DND-41 (cell line): ENCODE results near the gene CTCF.

Experiments
- ATAC-seq: fragments of 200-7000 bp; cut with Tn5 transposase; 3 replicates; pipeline ENCODE4 v1.9.1; 2021; ENCODE audit warnings: low read depth; ENCODE audit not compliant: insufficient read depth
- DNase-seq: peaks from one replicate; pipeline ENCODE4 v3.0.0-alpha.2; 2020
- H2AFZ ChIP-seq: 2 replicates; pipeline ENCODE4 v1.6.0; 2012; ENCODE audit warnings: low read depth, low read length
- H3K27ac ChIP-seq: 2 replicates; pipeline ENCODE4 v1.5.1; 2012; ENCODE audit warnings: low read length, inconsistent platforms
- H3K27me3 ChIP-seq: fragments of 200-600 bp; sonication (generic); 2 replicates; pipeline ENCODE4 v1.6.0; 2012; ENCODE audit warnings: low read length, mild to moderate bottlenecking, inconsistent platforms; ENCODE audit not compliant: insufficient read depth, poor library complexity
- H3K36me3 ChIP-seq: 2 replicates; pipeline ENCODE4 v1.5.1; 2012; ENCODE audit warnings: low read length, inconsistent platforms; ENCODE audit not compliant: insufficient read depth
- H3K4me1 ChIP-seq: 2 replicates; pipeline ENCODE4 v1.5.1; 2012; ENCODE audit warnings: mild to moderate bottlenecking, low read length; ENCODE audit not compliant: insufficient read depth
- H3K4me2 ChIP-seq: 2 replicates; pipeline ENCODE4 v1.6.0; 2012; ENCODE audit warnings: mild to moderate bottlenecking, moderate library complexity, low read length, inconsistent platforms; ENCODE audit not compliant: insufficient read depth
- H3K4me3 ChIP-seq, 2 experiments: fragments of 200-600 bp in 1 of 2; shearing (Covaris generic) in 1 of 2; 2 replicates each; pipeline ENCODE4 v1.5.1; 2012 to 2016; ENCODE audit warnings: inconsistent platforms in 2 of 2, low read length in 2 of 2, mild to moderate bottlenecking in 2 of 2, low read depth in 1 of 2, moderate library complexity in 1 of 2
- H3K79me2 ChIP-seq: 2 replicates; pipeline ENCODE4 v1.6.0; 2012; ENCODE audit warnings: low read length, inconsistent platforms; ENCODE audit not compliant: insufficient read depth
- H3K9ac ChIP-seq: 2 replicates; pipeline ENCODE4 v1.6.0; 2012; ENCODE audit warnings: low read depth, mild to moderate bottlenecking, inconsistent platforms, low read length, moderate library complexity
- H3K9me3 ChIP-seq: 2 replicates; pipeline ENCODE4 v1.5.1; 2012; ENCODE audit warnings: low read length, moderate library complexity, mild to moderate bottlenecking, inconsistent platforms; ENCODE audit not compliant: insufficient read depth, severe bottlenecking
- H4K20me1 ChIP-seq: 2 replicates; pipeline ENCODE4 v1.6.0; 2012; ENCODE audit warnings: low read length; ENCODE audit not compliant: insufficient read depth
- EZH2 ChIP-seq: IDR thresholded peaks from 3 replicates; pipeline ENCODE4 v1.6.1; 2012; ENCODE audit warnings: borderline replicate concordance, low read depth, mild to moderate bottlenecking, moderate library complexity, low read length, inconsistent platforms; ENCODE audit not compliant: severe bottlenecking
- TF ChIP-seq, protein P1 (sequence below): IDR thresholded peaks from 2 replicates; pipeline ENCODE4 v1.5.1; 2012; ENCODE audit warnings: borderline replicate concordance, low read length, moderate library complexity, mild to moderate bottlenecking; ENCODE audit not compliant: poor library complexity, severe bottlenecking; ENCODE audit errors: extremely low read depth

CTCF gene

DNA sequence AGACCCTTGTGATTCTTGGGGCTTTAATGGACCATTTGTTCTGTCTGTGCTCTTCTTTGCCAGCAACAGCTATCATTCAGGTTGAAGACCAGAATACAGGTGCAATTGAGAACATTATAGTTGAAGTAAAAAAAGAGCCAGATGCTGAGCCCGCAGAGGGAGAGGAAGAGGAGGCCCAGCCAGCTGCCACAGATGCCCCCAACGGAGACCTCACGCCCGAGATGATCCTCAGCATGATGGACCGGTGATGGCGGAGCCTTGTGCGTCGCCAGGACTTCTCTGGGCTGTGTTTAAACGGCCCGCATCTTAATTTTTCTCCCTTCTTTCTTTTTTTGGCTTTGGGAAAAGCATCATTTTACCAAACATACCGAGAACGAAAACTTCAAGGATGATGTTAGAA is 75.3 kb downstream of the CTCF start:
- no peak overlapping the region for H3K27ac ChIP-seq
- H3K9ac ChIP-seq = no peak overlapping the region
- no peak for ATAC-seq
- peaks cover 26% of the 10 kb centered on the region; the same call in 1 of the 2 replicates for H4K20me1 ChIP-seq
- no peak overlapping the region for H3K4me3 ChIP-seq
- DNase-seq = no peak
- H3K4me2 ChIP-seq = no peak overlapping the region
- no peak overlapping the region for H2AFZ ChIP-seq
- TF ChIP-seq, protein P1, sequence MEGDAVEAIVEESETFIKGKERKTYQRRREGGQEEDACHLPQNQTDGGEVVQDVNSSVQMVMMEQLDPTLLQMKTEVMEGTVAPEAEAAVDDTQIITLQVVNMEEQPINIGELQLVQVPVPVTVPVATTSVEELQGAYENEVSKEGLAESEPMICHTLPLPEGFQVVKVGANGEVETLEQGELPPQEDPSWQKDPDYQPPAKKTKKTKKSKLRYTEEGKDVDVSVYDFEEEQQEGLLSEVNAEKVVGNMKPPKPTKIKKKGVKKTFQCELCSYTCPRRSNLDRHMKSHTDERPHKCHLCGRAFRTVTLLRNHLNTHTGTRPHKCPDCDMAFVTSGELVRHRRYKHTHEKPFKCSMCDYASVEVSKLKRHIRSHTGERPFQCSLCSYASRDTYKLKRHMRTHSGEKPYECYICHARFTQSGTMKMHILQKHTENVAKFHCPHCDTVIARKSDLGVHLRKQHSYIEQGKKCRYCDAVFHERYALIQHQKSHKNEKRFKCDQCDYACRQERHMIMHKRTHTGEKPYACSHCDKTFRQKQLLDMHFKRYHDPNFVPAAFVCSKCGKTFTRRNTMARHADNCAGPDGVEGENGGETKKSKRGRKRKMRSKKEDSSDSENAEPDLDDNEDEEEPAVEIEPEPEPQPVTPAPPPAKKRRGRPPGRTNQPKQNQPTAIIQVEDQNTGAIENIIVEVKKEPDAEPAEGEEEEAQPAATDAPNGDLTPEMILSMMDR = no peak
- TF ChIP-seq EZH2 = no peak
- peaks cover 19% of the 10 kb centered on the region for H3K79me2 ChIP-seq
- H3K27me3 ChIP-seq = no peaks in the 10 kb centered on the region
- no peaks in the 10 kb centered on the region for H3K4me1 ChIP-seq
- H3K9me3 ChIP-seq = no peaks in the 10 kb centered on the region
- peaks cover 68% of the 10 kb centered on the region for H3K36me3 ChIP-seq

DNA sequence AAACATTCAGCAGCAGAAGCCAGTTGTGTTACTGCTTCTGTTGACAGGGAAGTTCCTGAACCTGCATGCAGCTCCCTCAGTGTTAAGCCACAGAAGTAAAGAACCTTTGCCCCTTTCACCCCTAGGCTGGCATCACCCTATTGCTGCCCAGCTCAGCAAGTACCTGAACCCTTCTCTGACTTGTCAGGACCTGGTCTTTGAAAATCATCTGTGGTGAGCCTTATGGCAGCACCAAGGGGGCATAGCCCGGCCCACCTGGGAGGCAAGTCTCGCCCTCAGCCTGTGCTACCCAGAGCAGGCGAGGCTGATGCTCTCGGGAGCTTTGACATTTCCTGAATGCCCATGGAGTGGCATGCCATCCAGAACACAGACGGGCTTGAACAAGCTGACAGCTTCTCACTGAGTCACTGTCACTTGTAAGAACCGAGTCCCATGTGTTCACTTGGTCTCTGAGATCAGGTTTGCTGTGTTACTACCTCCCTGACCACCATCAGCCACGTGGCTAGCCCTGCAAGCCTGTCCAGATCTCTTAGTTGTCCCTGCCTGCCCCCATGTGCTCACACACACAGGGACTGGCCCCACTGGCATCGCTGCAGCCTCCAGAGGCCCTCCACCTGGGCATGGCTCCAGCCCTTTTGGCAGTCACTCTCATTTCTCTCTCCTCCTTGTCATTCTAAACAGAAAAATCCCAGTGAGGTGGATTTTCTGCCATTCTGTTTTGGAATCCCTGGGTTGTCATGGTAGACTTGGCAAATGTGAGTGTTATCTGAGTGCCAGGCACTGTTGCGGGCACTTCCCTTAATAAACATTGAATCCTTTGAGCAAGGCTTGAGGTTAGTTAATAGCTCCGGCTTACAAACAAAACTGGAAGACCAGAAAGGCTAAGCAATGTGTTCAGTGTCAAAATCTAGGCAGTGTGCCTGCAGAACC is 79.7 kb downstream of the CTCF start:
- H3K4me2 ChIP-seq = no peak overlapping the region
- H4K20me1 ChIP-seq = peaks cover 9% of the 10 kb centered on the region; the same call in 1 of the 2 replicates
- no peak overlapping the region for H3K27ac ChIP-seq
- no peaks in the 10 kb centered on the region for H3K9me3 ChIP-seq
- DNase-seq (no peak), ATAC-seq (no peak)
- peaks cover 32% of the 10 kb centered on the region for H3K4me1 ChIP-seq
- peaks cover 27% of the 10 kb centered on the region for H3K79me2 ChIP-seq
- H3K4me3 ChIP-seq = no peak overlapping the region
- no peak for TF ChIP-seq EZH2
- TF ChIP-seq, protein P1 = no peak
- no peak overlapping the region for H3K9ac ChIP-seq
- H3K27me3 ChIP-seq = no peaks in the 10 kb centered on the region
- peaks cover 39% of the 10 kb centered on the region for H3K36me3 ChIP-seq
- no peak overlapping the region for H2AFZ ChIP-seq

DNA sequence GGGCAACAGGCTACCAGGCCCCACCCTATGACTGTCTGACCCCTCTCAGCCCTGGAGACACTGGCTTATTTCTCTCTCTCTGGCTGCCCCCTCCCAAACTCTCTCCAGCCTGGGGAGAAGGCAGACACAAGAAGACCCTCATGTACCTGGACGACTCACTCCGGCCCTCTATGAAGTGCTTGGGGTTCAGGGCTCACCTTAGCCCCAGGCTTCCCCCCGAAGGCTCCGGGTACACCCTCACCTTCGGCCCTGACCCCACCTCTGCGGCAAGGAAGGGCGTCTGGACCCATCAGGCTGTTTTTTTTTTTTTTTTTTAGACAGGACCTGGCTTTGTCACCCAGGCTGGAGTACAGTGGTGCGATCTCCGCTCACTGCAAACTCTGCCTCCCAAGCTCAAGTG is 81.7 kb downstream of the CTCF start:
- ATAC-seq (no peak), DNase-seq (no peak)
- Histone ChIP-seq H3K36me3 (peaks cover 38% of the 10 kb centered on the region), H4K20me1 (peaks cover 3% of the 10 kb centered on the region; the same call in 1 of the 2 replicates), H3K9me3 (no peaks in the 10 kb centered on the region), H3K4me3 (peak overlapping the region in 1 of 2 experiments; percentile 59; a peak in 2 of 4 replicates), H3K4me1 (peaks cover 35% of the 10 kb centered on the region), H3K9ac (peak overlapping the region; percentile 96), H3K27me3 (no peaks in the 10 kb centered on the region), H3K79me2 (peaks cover 31% of the 10 kb centered on the region), H2AFZ (peak overlapping the region; percentile 86), H3K4me2 (peak overlapping the region; percentile 70), H3K27ac (peak overlapping the region; percentile 96)
- TF ChIP-seq, protein P1 = no peak
- no peak for TF ChIP-seq EZH2
